Esophagus muscularis mucosa (tissue), 4 donors: Measurements from ENCODE around the gene TRPV3.

Experiments used
- EP300 ChIP-seq: sonication (generic); formaldehyde crosslinking; IDR thresholded peaks from one replicate; pipeline ENCODE4 v1.6.1; 2017; ENCODE audit warnings: antibody characterized with exemption
- POLR2A ChIP-seq: fragments of 450-650 bp; IDR thresholded peaks from one replicate; pipeline ENCODE4 v1.6.1; 2017; ENCODE audit warnings: antibody characterized with exemption, moderate library complexity, mild to moderate bottlenecking, low read depth
- POLR2AphosphoS5 ChIP-seq, 2 donors: sonication (generic); formaldehyde crosslinking; IDR thresholded peaks; one replicate each; pipeline ENCODE4 v1.6.1; 2017; ENCODE audit warnings: antibody characterized with exemption in 2 of 2
- TF ChIP-seq, protein P1 (sequence below), 3 experiments: fragments of 200-600 bp in 2 of 3; fragments of 450-650 bp in 1 of 3; sonication (generic) in 2 of 3; IDR thresholded peaks; one replicate each; pipeline ENCODE4 v1.5.1; 2017 to 2019; ENCODE audit warnings: antibody characterized with exemption in 3 of 3, mild to moderate bottlenecking in 2 of 3, moderate library complexity in 1 of 3

DNA sequence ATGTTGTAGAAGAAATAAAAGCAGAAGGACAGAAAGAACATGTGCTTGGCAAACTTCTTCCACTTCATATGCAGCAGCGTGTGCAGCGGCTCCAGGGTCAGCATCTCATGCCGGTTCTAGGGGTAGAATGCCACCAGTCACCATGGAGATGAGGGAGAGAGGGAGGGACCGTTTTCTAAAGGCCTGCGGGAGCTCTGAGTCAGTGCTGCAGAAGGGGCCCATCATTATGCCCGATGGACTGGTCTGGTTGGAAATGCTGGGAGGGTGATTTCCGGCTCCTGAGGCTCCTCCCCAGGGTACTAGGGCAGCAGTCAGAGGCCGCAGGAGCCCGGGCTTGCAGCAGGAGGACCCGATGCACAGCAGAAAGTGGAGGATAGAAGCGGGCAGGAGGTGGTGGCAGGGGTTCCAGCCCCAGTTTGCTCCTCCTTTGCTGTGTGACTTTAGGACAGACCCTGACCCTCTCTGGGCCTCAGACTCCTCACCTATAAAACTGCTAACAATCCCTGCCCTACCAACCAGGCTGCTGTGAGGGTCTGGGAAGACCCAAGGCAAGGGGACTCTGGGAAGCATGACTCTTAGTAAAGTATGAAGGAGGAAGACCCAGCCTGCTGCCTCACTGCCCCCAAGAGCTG is 28.6 kb downstream of the TRPV3 start:
- TF ChIP-seq, protein P1, sequence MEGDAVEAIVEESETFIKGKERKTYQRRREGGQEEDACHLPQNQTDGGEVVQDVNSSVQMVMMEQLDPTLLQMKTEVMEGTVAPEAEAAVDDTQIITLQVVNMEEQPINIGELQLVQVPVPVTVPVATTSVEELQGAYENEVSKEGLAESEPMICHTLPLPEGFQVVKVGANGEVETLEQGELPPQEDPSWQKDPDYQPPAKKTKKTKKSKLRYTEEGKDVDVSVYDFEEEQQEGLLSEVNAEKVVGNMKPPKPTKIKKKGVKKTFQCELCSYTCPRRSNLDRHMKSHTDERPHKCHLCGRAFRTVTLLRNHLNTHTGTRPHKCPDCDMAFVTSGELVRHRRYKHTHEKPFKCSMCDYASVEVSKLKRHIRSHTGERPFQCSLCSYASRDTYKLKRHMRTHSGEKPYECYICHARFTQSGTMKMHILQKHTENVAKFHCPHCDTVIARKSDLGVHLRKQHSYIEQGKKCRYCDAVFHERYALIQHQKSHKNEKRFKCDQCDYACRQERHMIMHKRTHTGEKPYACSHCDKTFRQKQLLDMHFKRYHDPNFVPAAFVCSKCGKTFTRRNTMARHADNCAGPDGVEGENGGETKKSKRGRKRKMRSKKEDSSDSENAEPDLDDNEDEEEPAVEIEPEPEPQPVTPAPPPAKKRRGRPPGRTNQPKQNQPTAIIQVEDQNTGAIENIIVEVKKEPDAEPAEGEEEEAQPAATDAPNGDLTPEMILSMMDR (IDR thresholded peaks at IDR 0.05), result no peak
- TF ChIP-seq EP300, result no peak
- TF ChIP-seq POLR2AphosphoS5 (IDR thresholded peaks at IDR 0.05), result no peak
- no peak for TF ChIP-seq POLR2A
